IgD-negative memory B cell (primary cell): ENCODE data around the gene ZDHHC4. TPM values are rescaled to one million over a fixed set of nuclear protein-coding genes. Genes with fewer than 3 reads are reported as not detected.

Source experiments
- H3K27ac Mint-ChIP-seq, 3 donors: one replicate each; pipeline ENCODE4 v1.8.0; 2020 to 2022; ENCODE audit warnings: mild to moderate bottlenecking in 3 of 3, mixed read lengths in 3 of 3, moderate library complexity in 1 of 3
- H3K27me3 Mint-ChIP-seq: one replicate; pipeline ENCODE4 v1.8.0; 2021; ENCODE audit warnings: mixed read lengths
- H3K36me3 Mint-ChIP-seq: one replicate; pipeline ENCODE4 v1.8.0; 2020; ENCODE audit warnings: mild to moderate bottlenecking, mixed read lengths
- H3K4me1 Mint-ChIP-seq, 3 donors: one replicate each; pipeline ENCODE4 v1.8.0; 2020 to 2022; ENCODE audit warnings: mixed read lengths in 3 of 3, mild to moderate bottlenecking in 1 of 3
- H3K4me3 Mint-ChIP-seq, 4 donors: one replicate each; pipeline ENCODE4 v1.8.0; 2020 to 2022; ENCODE audit warnings: mild to moderate bottlenecking in 4 of 4, mixed read lengths in 4 of 4, moderate library complexity in 3 of 4
- H3K9me3 Mint-ChIP-seq, 3 donors: one replicate each; pipeline ENCODE4 v1.8.0; 2020 to 2021; ENCODE audit warnings: mixed read lengths in 3 of 3, mild to moderate bottlenecking in 1 of 3
- polyA plus RNA-seq: library from polyadenylated mRNA; unstranded; fragments of 300-500 nt; fragmentation: Illumina TruSeq; gene quantifications from one replicate; pipeline ENCODE4 v1.2.3, GENCODE V29; 2021

Gene ZDHHC4
- polyA plus RNA-seq, 1 donor from 2014 or later = 71.7 TPM

GRCh38 chr7:6612819-6613218, 35.6 kb downstream of the ZDHHC4 start:
- Mint-ChIP-seq H3K36me3 (peaks cover 1% of the 10 kb centered on the region), H3K27ac (peak overlapping the region in 1 of 3 donors; percentile 33), H3K4me3 (peak overlapping the region; percentile 14 to 86 (median 30)), H3K27me3 (peaks cover 10% of the 10 kb centered on the region), H3K9me3 (no peaks in the 10 kb centered on the region), H3K4me1 (peaks cover 3 to 5% (median 3%) of the 10 kb centered on the region in 3 donors)

GRCh38 chr7:6613706-6614105, 36.5 kb downstream of the ZDHHC4 start:
- peak overlapping the region in 2 of 4 donors; percentile 31 to 70 for H3K4me3 Mint-ChIP-seq
- peaks cover 3 to 5% (median 3%) of the 10 kb centered on the region in 3 donors for H3K4me1 Mint-ChIP-seq
- H3K9me3 Mint-ChIP-seq = no peaks in the 10 kb centered on the region
- H3K36me3 Mint-ChIP-seq = peaks cover 1% of the 10 kb centered on the region
- no peak overlapping the region for H3K27ac Mint-ChIP-seq
- peaks cover 10% of the 10 kb centered on the region for H3K27me3 Mint-ChIP-seq

GRCh38 chr7:6614953-6615722, 37.9 kb downstream of the ZDHHC4 start, which contains the start of gene ZNF853:
TSS of gene ZNF853 (plus strand) at chr7:6615610. CDS start at chr7:6616175, 565 bp downstream.
- peaks cover 10% of the 10 kb centered on the region for H3K27me3 Mint-ChIP-seq
- peak within 1 kb of the TSS; percentile 74 to 92 (median 84) for H3K4me3 Mint-ChIP-seq
- peaks cover 1% of the 10 kb centered on the region for H3K36me3 Mint-ChIP-seq
- H3K4me1 Mint-ChIP-seq = peaks cover 10 to 14% (median 10%) of the 10 kb centered on the region in 3 donors
- no peaks in the 10 kb centered on the region for H3K9me3 Mint-ChIP-seq
- peak within 1 kb of the TSS in 1 of 3 donors; percentile 31 for H3K27ac Mint-ChIP-seq

GRCh38 chr7:6615723-6616555, 38.7 kb downstream of the ZDHHC4 start:
- Mint-ChIP-seq H3K36me3 (peaks cover 1% of the 10 kb centered on the region), H3K9me3 (no peaks in the 10 kb centered on the region), H3K27ac (no peak overlapping the region), H3K4me3 (peak overlapping the region; percentile 66 to 84 (median 77)), H3K27me3 (peaks cover 10% of the 10 kb centered on the region), H3K4me1 (peaks cover 12 to 16% (median 15%) of the 10 kb centered on the region in 3 donors)

GRCh38 chr7:6616854-6617643, 39.8 kb downstream of the ZDHHC4 start:
- Mint-ChIP-seq H3K4me1 (peaks cover 15 to 25% (median 21%) of the 10 kb centered on the region in 3 donors), H3K27me3 (peaks cover 10% of the 10 kb centered on the region), H3K9me3 (no peaks in the 10 kb centered on the region), H3K27ac (no peak overlapping the region), H3K36me3 (peaks cover 3% of the 10 kb centered on the region), H3K4me3 (peak overlapping the region; percentile 37 to 75 (median 67))

GRCh38 chr7:6618621-6619020, 41.4 kb downstream of the ZDHHC4 start:
- peaks cover 15 to 32% (median 22%) of the 10 kb centered on the region in 3 donors for H3K4me1 Mint-ChIP-seq
- H3K27me3 Mint-ChIP-seq = peaks cover 7% of the 10 kb centered on the region
- no peak overlapping the region for H3K27ac Mint-ChIP-seq
- H3K9me3 Mint-ChIP-seq = no peaks in the 10 kb centered on the region
- peaks cover 3% of the 10 kb centered on the region for H3K36me3 Mint-ChIP-seq
- H3K4me3 Mint-ChIP-seq = no peak overlapping the region

GRCh38 chr7:6619961-6620360, 42.7 kb downstream of the ZDHHC4 start:
- peak overlapping the region in 1 of 3 donors; percentile 90 for H3K27ac Mint-ChIP-seq

GRCh38 chr7:6621195-6622133, 44.2 kb downstream of the ZDHHC4 start:
- H3K4me3 Mint-ChIP-seq = peak overlapping the region; percentile 24 to 94 (median 61)
- H3K27me3 Mint-ChIP-seq = peaks cover 2% of the 10 kb centered on the region
- H3K4me1 Mint-ChIP-seq = peaks cover 17 to 38% (median 30%) of the 10 kb centered on the region in 3 donors
- H3K27ac Mint-ChIP-seq = peak overlapping the region in 2 of 3 donors; percentile 13 to 50
- H3K9me3 Mint-ChIP-seq = no peaks in the 10 kb centered on the region
- H3K36me3 Mint-ChIP-seq = peaks cover 5% of the 10 kb centered on the region

More at GRCh38 chr7:6619961-6620360, 42.7 kb downstream of the ZDHHC4 start:
- Mint-ChIP-seq H3K4me3 (peak overlapping the region in 3 of 4 donors; percentile 39 to 72 (median 70)), H3K9me3 (no peaks in the 10 kb centered on the region), H3K4me1 (peaks cover 17 to 37% (median 29%) of the 10 kb centered on the region in 3 donors), H3K36me3 (peaks cover 5% of the 10 kb centered on the region), H3K27me3 (peaks cover 2% of the 10 kb centered on the region)

- Mint-ChIP-seq H3K4me3 (no peak overlapping the region), H3K36me3 (peaks cover 5% of the 10 kb centered on the region), H3K9me3 (no peaks in the 10 kb centered on the region), H3K27me3 (peaks cover 2% of the 10 kb centered on the region), H3K4me1 (peaks cover 17 to 38% (median 31%) of the 10 kb centered on the region in 3 donors), H3K27ac (no peak overlapping the region)
These were observed 45.0 kb downstream of the ZDHHC4 start for GRCh38 chr7:6622134-6622710.

- Mint-ChIP-seq H3K4me3 (peak overlapping the region; percentile 23 to 85 (median 78)), H3K4me1 (peaks cover 17 to 38% (median 31%) of the 10 kb centered on the region in 3 donors), H3K27ac (peak overlapping the region; percentile 33 to 98 (median 71)), H3K27me3 (no peaks in the 10 kb centered on the region), H3K9me3 (no peaks in the 10 kb centered on the region), H3K36me3 (peaks cover 5% of the 10 kb centered on the region)
These were observed 46.5 kb downstream of the ZDHHC4 start for GRCh38 chr7:6623589-6624245.

- Mint-ChIP-seq H3K36me3 (peaks cover 5% of the 10 kb centered on the region), H3K9me3 (no peaks in the 10 kb centered on the region), H3K4me3 (peak overlapping the region; percentile 23 to 85 (median 78)), H3K27ac (peak overlapping the region; percentile 33 to 98 (median 71)), H3K27me3 (no peaks in the 10 kb centered on the region), H3K4me1 (peaks cover 17 to 38% (median 31%) of the 10 kb centered on the region in 3 donors)
These were observed 47.0 kb downstream of the ZDHHC4 start for GRCh38 chr7:6624246-6624611.

GRCh38 chr7:6628045-6628444, 50.8 kb downstream of the ZDHHC4 start:
- H3K4me1 Mint-ChIP-seq = peaks cover 7 to 14% (median 14%) of the 10 kb centered on the region in 3 donors
- no peak overlapping the region for H3K4me3 Mint-ChIP-seq
- no peaks in the 10 kb centered on the region for H3K27me3 Mint-ChIP-seq
- H3K27ac Mint-ChIP-seq = no peak overlapping the region
- no peaks in the 10 kb centered on the region for H3K9me3 Mint-ChIP-seq
- H3K36me3 Mint-ChIP-seq = peaks cover 2% of the 10 kb centered on the region
